GM19238 (cell line): ENCODE data around the gene GCAT.
A peak's percentile ranks its signal among the peaks of the same experiment; 100 is the strongest.

ENCODE experiments used
- DNase-seq: peaks from one replicate; pipeline ENCODE4 v3.0.0; 2011; ENCODE audit warnings: low spot score; ENCODE audit not compliant: insufficient read length

GCAT gene

DNA sequence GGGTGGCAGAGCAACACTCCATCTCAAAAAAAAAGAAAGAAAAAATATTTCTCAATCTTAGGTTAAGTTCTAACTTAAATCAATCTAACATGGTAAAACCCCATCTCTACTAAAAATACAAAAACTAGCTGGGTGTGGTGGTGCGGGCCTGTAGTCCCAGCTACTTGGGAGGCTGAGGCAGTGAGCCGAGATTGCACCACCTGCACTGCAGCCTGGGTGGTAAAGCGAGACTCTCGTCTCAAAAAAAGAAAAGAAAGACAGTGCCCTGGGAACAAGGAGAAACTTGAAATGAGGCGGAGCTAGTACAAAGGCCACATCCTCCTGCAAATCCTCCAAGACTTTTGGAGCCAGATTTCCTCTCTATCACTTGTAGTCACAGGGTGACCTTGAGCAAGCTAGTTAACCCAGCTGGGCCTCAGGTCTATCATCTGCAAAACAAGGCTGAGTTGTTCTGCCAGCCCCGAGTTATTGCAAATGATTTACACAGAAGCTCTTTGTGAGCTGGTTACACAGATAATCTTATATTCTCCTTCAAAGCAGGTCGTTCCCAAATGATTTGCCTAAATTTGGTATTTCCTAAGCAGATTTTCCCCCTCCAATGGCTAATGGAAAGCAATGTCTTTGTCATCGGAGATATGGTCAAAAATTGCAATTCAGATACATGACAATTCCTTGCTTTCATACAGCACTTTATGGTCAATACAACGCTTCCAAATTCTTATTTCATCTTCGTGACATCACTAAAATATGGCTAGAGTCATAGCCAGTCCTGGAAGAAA is 34.5 kb downstream of the GCAT start:
- DNase-seq = no peak

DNA sequence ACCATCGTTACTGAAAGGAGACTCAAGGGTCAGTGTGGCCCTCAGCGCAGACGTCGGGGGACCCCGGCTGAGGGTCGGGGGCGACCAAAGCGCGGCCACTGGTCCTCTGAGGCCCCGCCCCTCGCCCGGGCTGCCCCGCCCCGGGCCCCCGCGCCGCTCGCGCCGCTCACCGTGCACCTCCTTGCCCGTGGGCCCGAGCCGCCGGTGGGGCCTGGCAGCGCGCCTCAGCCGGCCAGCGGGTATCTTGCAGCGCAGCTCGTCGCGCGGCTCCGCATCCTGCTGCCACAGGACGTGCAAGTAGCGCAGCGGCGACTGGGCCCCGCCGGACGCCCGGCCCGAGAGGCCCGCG is 36.0 kb downstream of the GCAT start:
- DNase-seq = peak; percentile 52

GRCh38 chr22:37844904-37845329 is 37.2 kb downstream of the GCAT start:
- no peak for DNase-seq

- no peak for DNase-seq
These were observed 38.7 kb downstream of the GCAT start for GRCh38 chr22:37846433-37846832.

DNA sequence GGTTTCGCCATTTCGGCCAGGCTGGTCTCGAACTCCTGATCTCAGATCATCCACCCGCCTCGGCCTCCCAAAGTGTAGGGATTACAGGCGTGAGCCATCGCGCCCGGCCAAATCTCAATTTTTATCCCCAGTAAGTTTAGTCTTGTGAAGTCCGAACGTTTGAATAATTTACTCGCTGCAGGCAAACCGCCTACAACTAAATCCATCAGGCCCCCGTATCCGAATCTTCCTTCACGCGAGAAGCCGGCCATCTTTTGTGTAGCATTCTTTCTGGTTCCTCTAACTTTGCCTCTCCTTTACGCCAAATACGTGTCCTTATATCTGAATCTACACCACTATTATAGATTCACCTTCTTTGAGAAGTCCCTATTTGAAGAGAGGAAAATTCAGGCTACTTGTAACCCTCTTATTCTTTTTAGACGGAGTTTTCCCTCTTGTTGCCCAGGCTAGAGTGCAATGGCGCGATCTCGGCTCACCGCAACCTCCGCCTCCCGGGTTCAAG is 40.9 kb downstream of the GCAT start:
- DNase-seq = no peak

DNA sequence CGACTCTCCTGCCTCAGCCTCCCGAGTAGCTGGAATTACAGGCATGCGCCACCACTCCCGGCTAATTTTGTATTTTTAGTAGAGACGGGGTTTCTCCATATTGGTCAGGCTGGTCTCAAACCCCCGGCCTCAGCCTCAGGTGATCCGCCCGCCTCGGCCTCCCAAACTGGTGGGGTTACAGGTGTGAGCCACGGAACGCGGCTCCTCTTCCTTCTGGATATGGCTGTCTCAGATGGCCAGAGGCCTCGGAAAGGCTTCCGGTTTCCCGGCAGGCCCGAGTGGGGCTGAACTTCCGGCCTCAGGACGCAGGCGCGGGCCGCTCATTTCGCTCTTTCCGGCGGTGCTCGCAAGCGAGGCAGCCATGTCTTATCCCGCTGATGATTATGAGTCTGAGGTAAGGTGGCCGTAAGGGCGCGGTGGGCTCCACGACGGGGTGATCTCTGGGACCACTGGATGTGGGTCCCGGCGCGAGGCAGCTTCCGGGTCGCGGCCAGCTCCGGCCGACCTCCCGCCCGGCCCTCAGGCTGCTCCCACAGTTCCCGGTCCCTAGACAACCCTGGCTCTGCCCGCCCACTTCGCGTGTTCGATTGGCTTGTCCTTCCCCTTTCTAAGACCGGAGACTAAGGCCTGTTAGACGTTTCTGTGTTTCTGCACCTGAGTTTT is 41.5 kb downstream of the GCAT start, which contains the start of gene EIF3L:
Gene EIF3L, plus strand, starts transcription at position 331 of the 663 bp plus-strand sequence. Its CDS starts 31 bp downstream, at position 362.
- DNase-seq = peak; percentile 94

DNA sequence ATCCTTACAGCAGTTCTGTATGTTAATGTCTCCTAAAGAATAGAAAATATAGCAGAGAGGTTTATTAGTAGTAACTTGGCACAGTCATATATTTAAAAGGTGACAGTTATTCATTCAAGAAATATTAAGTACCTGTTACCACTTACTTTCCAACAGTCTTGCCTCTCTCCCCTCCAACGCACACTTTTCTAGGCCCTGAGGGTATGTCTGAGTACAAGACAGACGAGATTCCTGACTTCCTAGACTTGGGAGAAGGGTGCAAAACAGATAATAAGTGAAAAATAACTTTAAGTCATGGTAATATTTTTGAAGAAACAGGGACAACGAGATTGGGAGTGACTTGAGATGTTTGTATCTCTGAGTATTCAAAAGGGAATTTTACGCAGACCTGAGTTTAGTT is 43.1 kb downstream of the GCAT start:
- no peak for DNase-seq

GRCh38 chr22:37852418-37852817 is 44.7 kb downstream of the GCAT start:
- no peak for DNase-seq

GRCh38 chr22:37854946-37855345 is 47.2 kb downstream of the GCAT start:
- no peak for DNase-seq

GRCh38 chr22:37855462-37855861 is 47.7 kb downstream of the GCAT start:
- DNase-seq = no peak

DNA sequence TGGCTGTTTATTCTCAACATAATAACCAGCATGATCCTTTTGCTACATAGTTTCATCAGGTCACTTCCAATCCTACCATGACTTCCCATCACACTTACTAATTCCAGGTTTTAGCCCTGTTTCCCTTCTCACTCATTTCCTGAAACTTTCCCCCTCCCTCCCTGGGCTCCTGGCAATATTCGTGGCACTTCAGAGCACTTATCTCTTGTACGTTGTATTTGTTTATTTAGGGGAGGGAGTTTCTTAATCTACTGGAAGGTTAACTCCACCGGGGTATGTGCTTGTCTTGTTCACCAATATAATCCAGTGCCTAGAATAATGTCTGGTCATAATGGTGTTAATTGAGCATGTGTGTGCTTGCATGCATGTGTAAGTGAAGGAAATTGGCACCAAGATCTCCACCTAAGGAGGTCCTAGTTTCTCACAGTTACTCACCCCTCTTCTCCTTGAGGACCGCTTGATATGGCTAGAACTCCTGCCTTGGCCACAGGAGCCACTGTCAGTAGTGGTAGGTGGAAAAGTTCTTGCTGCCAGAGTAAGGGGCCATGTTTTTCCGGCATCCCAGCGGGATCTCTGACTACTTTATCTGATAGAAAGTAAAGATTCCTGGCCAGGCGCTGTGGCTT is 53.2 kb downstream of the GCAT start:
- no peak for DNase-seq

GRCh38 chr22:37862570-37863325 is 55.0 kb downstream of the GCAT start:
- no peak for DNase-seq

DNA sequence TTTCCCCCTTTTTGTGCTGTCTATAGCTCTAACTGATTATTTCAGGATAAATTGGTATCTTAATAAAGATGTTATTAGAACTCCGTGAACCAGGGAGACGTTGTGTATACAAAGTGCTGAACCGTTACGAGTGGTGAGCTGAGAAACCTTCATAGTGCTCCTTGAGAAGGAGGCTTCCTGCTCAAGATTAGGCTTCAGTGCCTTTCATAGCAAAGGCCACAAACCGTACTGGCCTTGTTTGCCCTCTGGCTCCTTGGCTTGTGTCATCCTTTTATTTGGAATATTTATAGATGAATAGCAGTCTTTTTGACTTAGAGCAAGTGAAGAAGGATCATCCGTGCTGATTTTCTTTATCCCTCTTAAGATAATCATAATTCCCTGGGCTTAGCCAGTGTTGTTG is 57.8 kb downstream of the GCAT start:
- no peak for DNase-seq
